ENCODE measurements around the gene BICRA.
"Not testable (repeated sequence)": the region's sequence is repeated elsewhere in the genome, so short reads cannot be mapped to it uniquely, and the experiment has no call there.

The BICRA gene

GRCh38 chr19:47582320-47582909, 26.5 kb upstream of the BICRA start:
- no peak overlapping the region for H3K4me3 ChIP-seq (ENCODE audit: low read depth, low read length, poor library complexity, severe bottlenecking)
- no peak overlapping the region for H2AFZ ChIP-seq (ENCODE audit: low read length)
- 0 out of 2 replicates have a peak, but pooled peaks cover 3% of the 10 kb centered on the region for H3K9me3 ChIP-seq (ENCODE audit: low read length)
- no peaks in the 10 kb centered on the region; the same call in 1 of the 2 replicates for H3K36me3 ChIP-seq (ENCODE audit: insufficient read depth, low read length)
- H3K79me2 ChIP-seq (ENCODE audit: insufficient read depth, low read length), result no peaks in the 10 kb centered on the region
- peaks cover 18% of the 10 kb centered on the region for H3K4me1 ChIP-seq (ENCODE audit: insufficient read depth, low read length, severe bottlenecking)
- no peak overlapping the region for H3K4me2 ChIP-seq (ENCODE audit: low read length)
- H4K20me1 ChIP-seq (ENCODE audit: insufficient read depth, low read length), result no peaks in the 10 kb centered on the region
- no peaks in the 10 kb centered on the region for H3F3A ChIP-seq (ENCODE audit: insufficient read depth, low read length)
- H3K27ac ChIP-seq (ENCODE audit: low read depth, low read length, poor library complexity, severe bottlenecking), result no peak overlapping the region
- H3K9ac ChIP-seq (ENCODE audit: low read length), result no peak overlapping the region
- peaks cover 6% of the 10 kb centered on the region; the same call in 1 of the 2 replicates for H3K27me3 ChIP-seq (ENCODE audit: insufficient read depth, low read length)
- TF ChIP-seq CTCF (IDR thresholded peaks at IDR 0.05; ENCODE audit: low read length) (no peak), EZH2 (IDR thresholded peaks at IDR 0.05; ENCODE audit: borderline replicate concordance, low read length) (no peak)
- H3K9me2 ChIP-seq (ENCODE audit: low read depth, low read length), result no peaks in the 10 kb centered on the region

GRCh38 chr19:47583161-47583560, 25.8 kb upstream of the BICRA start:
- H3K4me2 ChIP-seq (ENCODE audit: low read length); H2AFZ ChIP-seq (ENCODE audit: low read length); H3F3A ChIP-seq (ENCODE audit: insufficient read depth, low read length); H4K20me1 ChIP-seq (ENCODE audit: insufficient read depth, low read length); H3K9ac ChIP-seq (ENCODE audit: low read length); H3K9me2 ChIP-seq (ENCODE audit: low read depth, low read length); H3K27ac ChIP-seq (ENCODE audit: low read depth, low read length, poor library complexity, severe bottlenecking); H3K9me3 ChIP-seq (ENCODE audit: low read length); H3K4me3 ChIP-seq (ENCODE audit: low read depth, low read length, poor library complexity, severe bottlenecking); H3K79me2 ChIP-seq (ENCODE audit: insufficient read depth, low read length); H3K36me3 ChIP-seq (ENCODE audit: insufficient read depth, low read length): not testable (repeated sequence)
- H3K27me3 ChIP-seq (ENCODE audit: insufficient read depth, low read length), result peaks cover 10% of the 10 kb centered on the region; the same call in 1 of the 2 replicates
- H3K4me1 ChIP-seq (ENCODE audit: insufficient read depth, low read length, severe bottlenecking), result peaks cover 10% of the 10 kb centered on the region

GRCh38 chr19:47587295-47587694, 21.6 kb upstream of the BICRA start:
- Histone ChIP-seq H3F3A (ENCODE audit: insufficient read depth, low read length) (no peaks in the 10 kb centered on the region), H3K27me3 (ENCODE audit: insufficient read depth, low read length) (peaks cover 14% of the 10 kb centered on the region; the same call in 1 of the 2 replicates), H3K9me2 (ENCODE audit: low read depth, low read length) (no peaks in the 10 kb centered on the region), H3K9ac (ENCODE audit: low read length) (no peak overlapping the region), H3K36me3 (ENCODE audit: insufficient read depth, low read length) (no peaks in the 10 kb centered on the region), H3K4me1 (ENCODE audit: insufficient read depth, low read length, severe bottlenecking) (no peaks in the 10 kb centered on the region), H2AFZ (ENCODE audit: low read length) (no peak overlapping the region), H3K9me3 (ENCODE audit: low read length) (0 out of 2 replicates have a peak, but pooled peaks cover 3% of the 10 kb centered on the region), H3K4me3 (ENCODE audit: low read depth, low read length, poor library complexity, severe bottlenecking) (no peak overlapping the region), H3K4me2 (ENCODE audit: low read length) (no peak overlapping the region), H4K20me1 (ENCODE audit: insufficient read depth, low read length) (no peaks in the 10 kb centered on the region), H3K79me2 (ENCODE audit: insufficient read depth, low read length) (no peaks in the 10 kb centered on the region), H3K27ac (ENCODE audit: low read depth, low read length, poor library complexity, severe bottlenecking) (no peak overlapping the region)
- no peak for TF ChIP-seq CTCF (IDR thresholded peaks at IDR 0.05; ENCODE audit: low read length)
- no peak for TF ChIP-seq EZH2 (IDR thresholded peaks at IDR 0.05; ENCODE audit: borderline replicate concordance, low read length)

- H3K27ac ChIP-seq (ENCODE audit: low read depth, low read length, poor library complexity, severe bottlenecking), result no peak overlapping the region
- H4K20me1 ChIP-seq (ENCODE audit: insufficient read depth, low read length), result no peaks in the 10 kb centered on the region
- H3K79me2 ChIP-seq (ENCODE audit: insufficient read depth, low read length), result no peaks in the 10 kb centered on the region
- no peak overlapping the region for H3K4me3 ChIP-seq (ENCODE audit: low read depth, low read length, poor library complexity, severe bottlenecking)
- H2AFZ ChIP-seq (ENCODE audit: low read length), result no peak overlapping the region
- H3K9me3 ChIP-seq (ENCODE audit: low read length), result 0 out of 2 replicates have a peak, but pooled peaks cover 3% of the 10 kb centered on the region
- H3K27me3 ChIP-seq (ENCODE audit: insufficient read depth, low read length), result peaks cover 14% of the 10 kb centered on the region; the same call in 1 of the 2 replicates
- H3K4me2 ChIP-seq (ENCODE audit: low read length), result no peak overlapping the region
- H3K36me3 ChIP-seq (ENCODE audit: insufficient read depth, low read length), result no peaks in the 10 kb centered on the region
- H3K9me2 ChIP-seq (ENCODE audit: low read depth, low read length), result no peaks in the 10 kb centered on the region
- no peak overlapping the region for H3K9ac ChIP-seq (ENCODE audit: low read length)
- H3F3A ChIP-seq (ENCODE audit: insufficient read depth, low read length), result no peaks in the 10 kb centered on the region
- TF ChIP-seq CTCF (IDR thresholded peaks at IDR 0.05; ENCODE audit: low read length), result no peak
- TF ChIP-seq EZH2 (IDR thresholded peaks at IDR 0.05; ENCODE audit: borderline replicate concordance, low read length), result no peak
- H3K4me1 ChIP-seq (ENCODE audit: insufficient read depth, low read length, severe bottlenecking), result no peaks in the 10 kb centered on the region
Observed at GRCh38 chr19:47589824-47590223, 19.1 kb upstream of the BICRA start.
